Fibroblast of villous mesenchyme (primary cell): ENCODE results near the gene CD47. TPM values are rescaled to one million over a fixed set of nuclear protein-coding genes. Genes with fewer than 3 reads are reported as not detected.

Experiments used
- DNase-seq: peaks from one replicate; pipeline ENCODE4 v3.0.0-alpha.2; 2010; ENCODE audit warnings: low read depth
- H3K4me3 ChIP-seq: 2 replicates; pipeline ENCODE4 v1.5.1; 2011; ENCODE audit warnings: low read depth, mild to moderate bottlenecking, low read length
- CTCF ChIP-seq: IDR thresholded peaks from 2 replicates; pipeline ENCODE4 v1.5.1; 2012; ENCODE audit warnings: low read depth, mild to moderate bottlenecking, low read length; ENCODE audit not compliant: insufficient read depth
- total RNA-seq: library from RNA; depleted of rRNA; stranded (reverse); fragments of >200 nt; gene quantifications from 2 replicates; pipeline ENCODE4 v1.2.3, GENCODE V29; 2012

CD47 gene
- total RNA-seq, 1 donor: 76.4 TPM

- DNase-seq: no peak
- no peak for TF ChIP-seq CTCF
- no peak overlapping the region for H3K4me3 ChIP-seq
These were observed 40.8 kb upstream of the CD47 start for GRCh38 chr3:108131475-108132134.

GRCh38 chr3:108130701-108131474 lies 40.1 kb upstream of the CD47 start:
- DNase-seq: peak; percentile 47
- no peak for TF ChIP-seq CTCF
- no peak overlapping the region for H3K4me3 ChIP-seq

- no peak for DNase-seq
- no peak overlapping the region for H3K4me3 ChIP-seq
- no peak for TF ChIP-seq CTCF
These were observed 39.4 kb upstream of the CD47 start for GRCh38 chr3:108130236-108130635.

GRCh38 chr3:108127301-108127988 lies 36.6 kb upstream of the CD47 start:
- TF ChIP-seq CTCF: no peak
- no peak overlapping the region for H3K4me3 ChIP-seq
- no peak for DNase-seq

- TF ChIP-seq CTCF: no peak
- no peak overlapping the region for H3K4me3 ChIP-seq
- no peak for DNase-seq
These were observed 35.5 kb upstream of the CD47 start for GRCh38 chr3:108126348-108126747.

- DNase-seq: no peak
- H3K4me3 ChIP-seq: no peak overlapping the region
- no peak for TF ChIP-seq CTCF
These were observed 34.8 kb upstream of the CD47 start for GRCh38 chr3:108125550-108126071.
